IPS-18a (cell line): ENCODE results near the gene LMNTD1.
"Not testable (repeated sequence)": the region's sequence is repeated elsewhere in the genome, so short reads cannot be mapped to it uniquely, and the experiment has no call there.

Experiments
- H3K27ac ChIP-seq: one replicate; pipeline ENCODE4 v1.5.1; 2013; ENCODE audit warnings: low read length
- H3K27me3 ChIP-seq: one replicate; pipeline ENCODE4 v1.6.1; 2013; ENCODE audit warnings: mild to moderate bottlenecking, low read length; ENCODE audit not compliant: control insufficient read depth, insufficient read depth
- H3K36me3 ChIP-seq: one replicate; pipeline ENCODE4 v1.6.1; 2013; ENCODE audit warnings: low read depth, low read length; ENCODE audit not compliant: control insufficient read depth
- H3K4me1 ChIP-seq: one replicate; pipeline ENCODE4 v1.6.1; 2013; ENCODE audit warnings: low read depth, low read length; ENCODE audit not compliant: control insufficient read depth
- H3K4me3 ChIP-seq: one replicate; pipeline ENCODE4 v1.5.1; 2013; ENCODE audit warnings: low read length
- H3K9ac ChIP-seq: one replicate; pipeline ENCODE4 v1.6.1; 2013; ENCODE audit warnings: mild to moderate bottlenecking, low read length, moderate library complexity
- H3K9me3 ChIP-seq: one replicate; pipeline ENCODE4 v1.6.1; 2013; ENCODE audit warnings: low read depth, low read length; ENCODE audit not compliant: control insufficient read depth

The LMNTD1 gene

GRCh38 chr12:25502596-25502995 lies 50.5 kb downstream of the LMNTD1 start:
- Histone ChIP-seq H3K36me3 (no peaks in the 10 kb centered on the region), H3K4me3 (no peak overlapping the region), H3K9ac (no peak overlapping the region), H3K27me3 (no peaks in the 10 kb centered on the region), H3K4me1 (no peaks in the 10 kb centered on the region), H3K27ac (no peak overlapping the region), H3K9me3 (no peaks in the 10 kb centered on the region)

- Histone ChIP-seq H3K27ac (no peak overlapping the region), H3K9ac (no peak overlapping the region), H3K4me3 (no peak overlapping the region), H3K4me1 (no peaks in the 10 kb centered on the region), H3K9me3 (no peaks in the 10 kb centered on the region), H3K36me3 (no peaks in the 10 kb centered on the region), H3K27me3 (no peaks in the 10 kb centered on the region)
These were observed 51.0 kb downstream of the LMNTD1 start for GRCh38 chr12:25502118-25502517.

GRCh38 chr12:25501549-25501948 lies 51.5 kb downstream of the LMNTD1 start:
- Histone ChIP-seq H3K27me3 (no peaks in the 10 kb centered on the region), H3K36me3 (no peaks in the 10 kb centered on the region), H3K4me1 (no peaks in the 10 kb centered on the region), H3K4me3 (no peak overlapping the region), H3K9me3 (no peaks in the 10 kb centered on the region), H3K9ac (no peak overlapping the region), H3K27ac (no peak overlapping the region)

- Histone ChIP-seq H3K4me1 (no peaks in the 10 kb centered on the region), H3K27ac (no peak overlapping the region), H3K27me3 (no peaks in the 10 kb centered on the region), H3K9me3 (no peaks in the 10 kb centered on the region), H3K36me3 (no peaks in the 10 kb centered on the region), H3K9ac (no peak overlapping the region), H3K4me3 (no peak overlapping the region)
These were observed 52.4 kb downstream of the LMNTD1 start for GRCh38 chr12:25500651-25501050.

- Histone ChIP-seq H3K27me3 (peaks cover 21% of the 10 kb centered on the region), H3K4me1 (peaks cover under 1% of the 10 kb centered on the region), H3K27ac (no peak overlapping the region), H3K9me3 (no peaks in the 10 kb centered on the region), H3K36me3 (no peaks in the 10 kb centered on the region), H3K4me3 (no peak overlapping the region), H3K9ac (no peak overlapping the region)
These were observed 56.1 kb downstream of the LMNTD1 start for GRCh38 chr12:25497021-25497420.

- Histone ChIP-seq H3K27me3 (peaks cover 25% of the 10 kb centered on the region), H3K9me3 (no peaks in the 10 kb centered on the region), H3K4me1 (peaks cover 4% of the 10 kb centered on the region), H3K36me3 (no peaks in the 10 kb centered on the region), H3K4me3 (no peak overlapping the region), H3K9ac (no peak overlapping the region), H3K27ac (no peak overlapping the region)
These were observed 56.9 kb downstream of the LMNTD1 start for GRCh38 chr12:25496098-25496587.

- Histone ChIP-seq H3K9ac (no peak overlapping the region), H3K4me3 (no peak overlapping the region), H3K27me3 (peaks cover 31% of the 10 kb centered on the region), H3K27ac (no peak overlapping the region), H3K4me1 (peaks cover 4% of the 10 kb centered on the region), H3K9me3 (no peaks in the 10 kb centered on the region), H3K36me3 (no peaks in the 10 kb centered on the region)
These were observed 57.6 kb downstream of the LMNTD1 start for GRCh38 chr12:25495331-25496097.

- Histone ChIP-seq H3K4me3 (no peak overlapping the region), H3K4me1 (peaks cover 5% of the 10 kb centered on the region)
These were observed 58.2 kb downstream of the LMNTD1 start for GRCh38 chr12:25494926-25495325.

GRCh38 chr12:25493682-25494081 lies 59.4 kb downstream of the LMNTD1 start:
- H3K4me1 ChIP-seq: peaks cover 9% of the 10 kb centered on the region
- no peaks in the 10 kb centered on the region for H3K36me3 ChIP-seq
- H3K27ac ChIP-seq: no peak overlapping the region
- no peak overlapping the region for H3K4me3 ChIP-seq
- peaks cover 41% of the 10 kb centered on the region for H3K27me3 ChIP-seq
- H3K9ac ChIP-seq: no peak overlapping the region
- no peaks in the 10 kb centered on the region for H3K9me3 ChIP-seq

More at GRCh38 chr12:25494926-25495325, 58.2 kb downstream of the LMNTD1 start:
- Histone ChIP-seq H3K9me3 (no peaks in the 10 kb centered on the region), H3K9ac (no peak overlapping the region), H3K36me3 (no peaks in the 10 kb centered on the region), H3K27me3 (peaks cover 37% of the 10 kb centered on the region), H3K27ac (no peak overlapping the region)

- no peak overlapping the region for H3K27ac ChIP-seq
- H3K36me3 ChIP-seq: no peaks in the 10 kb centered on the region
- H3K9ac ChIP-seq: no peak overlapping the region
- no peaks in the 10 kb centered on the region for H3K9me3 ChIP-seq
- H3K4me3 ChIP-seq: no peak overlapping the region
- peaks cover 9% of the 10 kb centered on the region for H3K4me1 ChIP-seq
- H3K27me3 ChIP-seq: peaks cover 41% of the 10 kb centered on the region
These were observed 61.4 kb downstream of the LMNTD1 start for GRCh38 chr12:25491396-25492325.

GRCh38 chr12:25488956-25489870 lies 63.9 kb downstream of the LMNTD1 start:
- not testable (repeated sequence) for H3K36me3 ChIP-seq, H3K27ac ChIP-seq, H3K4me1 ChIP-seq, H3K9me3 ChIP-seq
- peak overlapping the region; percentile 49 for H3K4me3 ChIP-seq
- peak overlapping the region; percentile 45 for H3K9ac ChIP-seq
- peaks cover 41% of the 10 kb centered on the region for H3K27me3 ChIP-seq
